ENCODE results near the gene RTKN2.

GRCh38 chr10:62309254-62309653 lies 40.6 kb upstream of the RTKN2 start:
- TF ChIP-seq, protein P1, sequence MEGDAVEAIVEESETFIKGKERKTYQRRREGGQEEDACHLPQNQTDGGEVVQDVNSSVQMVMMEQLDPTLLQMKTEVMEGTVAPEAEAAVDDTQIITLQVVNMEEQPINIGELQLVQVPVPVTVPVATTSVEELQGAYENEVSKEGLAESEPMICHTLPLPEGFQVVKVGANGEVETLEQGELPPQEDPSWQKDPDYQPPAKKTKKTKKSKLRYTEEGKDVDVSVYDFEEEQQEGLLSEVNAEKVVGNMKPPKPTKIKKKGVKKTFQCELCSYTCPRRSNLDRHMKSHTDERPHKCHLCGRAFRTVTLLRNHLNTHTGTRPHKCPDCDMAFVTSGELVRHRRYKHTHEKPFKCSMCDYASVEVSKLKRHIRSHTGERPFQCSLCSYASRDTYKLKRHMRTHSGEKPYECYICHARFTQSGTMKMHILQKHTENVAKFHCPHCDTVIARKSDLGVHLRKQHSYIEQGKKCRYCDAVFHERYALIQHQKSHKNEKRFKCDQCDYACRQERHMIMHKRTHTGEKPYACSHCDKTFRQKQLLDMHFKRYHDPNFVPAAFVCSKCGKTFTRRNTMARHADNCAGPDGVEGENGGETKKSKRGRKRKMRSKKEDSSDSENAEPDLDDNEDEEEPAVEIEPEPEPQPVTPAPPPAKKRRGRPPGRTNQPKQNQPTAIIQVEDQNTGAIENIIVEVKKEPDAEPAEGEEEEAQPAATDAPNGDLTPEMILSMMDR (conservative IDR thresholded peaks at IDR 0.05; ENCODE audit: low read depth, low read length): no peak
- TF ChIP-seq POLR2A (IDR thresholded peaks at IDR 0.05; ENCODE audit: low read depth, low read length): no peak
- TF ChIP-seq CEBPB (IDR thresholded peaks at IDR 0.05; ENCODE audit: low read depth, low read length): no peak
- no peak for TF ChIP-seq RFX5 (IDR thresholded peaks at IDR 0.05; ENCODE audit: low read depth, low read length)
- TF ChIP-seq FOS (IDR thresholded peaks at IDR 0.05; ENCODE audit: low read depth, low read length): no peak
- TF ChIP-seq, protein P2, sequence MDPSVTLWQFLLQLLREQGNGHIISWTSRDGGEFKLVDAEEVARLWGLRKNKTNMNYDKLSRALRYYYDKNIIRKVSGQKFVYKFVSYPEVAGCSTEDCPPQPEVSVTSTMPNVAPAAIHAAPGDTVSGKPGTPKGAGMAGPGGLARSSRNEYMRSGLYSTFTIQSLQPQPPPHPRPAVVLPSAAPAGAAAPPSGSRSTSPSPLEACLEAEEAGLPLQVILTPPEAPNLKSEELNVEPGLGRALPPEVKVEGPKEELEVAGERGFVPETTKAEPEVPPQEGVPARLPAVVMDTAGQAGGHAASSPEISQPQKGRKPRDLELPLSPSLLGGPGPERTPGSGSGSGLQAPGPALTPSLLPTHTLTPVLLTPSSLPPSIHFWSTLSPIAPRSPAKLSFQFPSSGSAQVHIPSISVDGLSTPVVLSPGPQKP (IDR thresholded peaks at IDR 0.05; ENCODE audit: borderline replicate concordance, low read depth, low read length): no peak
- no peak for TF ChIP-seq SMC3 (IDR thresholded peaks at IDR 0.05; ENCODE audit: low read depth, low read length)
- no peak for TF ChIP-seq CHD1 (IDR thresholded peaks at IDR 0.05; ENCODE audit: low read depth, low read length)
- TF ChIP-seq RCOR1 (IDR thresholded peaks at IDR 0.05; ENCODE audit: insufficient replicate concordance, low read length): no peak
- no peak for TF ChIP-seq MAZ (IDR thresholded peaks at IDR 0.05; ENCODE audit: borderline replicate concordance, low read depth, low read length)
- TF ChIP-seq MAFK (IDR thresholded peaks at IDR 0.05; ENCODE audit: low read depth, low read length): no peak
- no peak for TF ChIP-seq RAD21 (IDR thresholded peaks at IDR 0.05; ENCODE audit: low read length)
- no peak for TF ChIP-seq BHLHE40 (IDR thresholded peaks at IDR 0.05; ENCODE audit: low read depth, low read length)
- no peak for TF ChIP-seq USF2 (IDR thresholded peaks at IDR 0.05; ENCODE audit: low read depth, low read length)

Data from IMR-90 (cell line).